ENCODE data around the gene N4BP2L2.
A peak's percentile ranks its signal among the peaks of the same experiment; 100 is the strongest.

The N4BP2L2 gene

DNA sequence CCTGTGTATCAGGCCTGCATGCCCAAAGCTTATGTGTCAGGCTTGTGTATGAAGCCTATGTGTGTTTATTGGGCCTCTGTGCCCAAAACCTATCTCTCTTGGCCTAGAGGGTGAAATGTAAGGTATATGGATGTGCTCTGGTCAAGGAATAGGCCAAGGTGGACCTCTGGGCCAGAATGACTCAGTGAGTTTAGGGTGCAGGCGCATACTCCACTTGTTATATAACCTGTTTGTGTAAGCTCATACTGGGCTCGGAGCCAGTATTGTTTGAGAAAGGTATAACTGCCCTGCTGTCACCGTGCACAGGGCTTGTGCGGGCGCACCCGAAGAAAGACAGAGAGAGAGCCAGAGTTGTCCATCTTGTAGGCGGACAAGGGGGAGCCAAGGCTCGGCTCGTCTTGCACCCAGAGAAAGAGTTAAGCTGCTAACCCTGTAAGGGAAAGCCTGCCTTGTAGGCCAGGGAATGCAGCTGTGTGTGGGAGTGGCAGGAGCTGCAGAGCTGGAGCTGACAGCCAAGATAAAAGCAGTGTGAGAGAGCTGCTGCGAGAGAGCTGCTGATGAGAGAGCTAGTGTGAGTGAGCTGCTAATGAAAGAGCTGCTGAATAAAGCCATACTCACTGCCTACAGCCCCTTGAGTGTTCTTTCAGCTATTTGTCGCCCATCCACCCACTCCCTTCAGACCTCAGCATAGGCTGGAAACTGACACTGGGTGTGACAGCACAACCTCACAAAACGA lies 67.2 kb downstream of the N4BP2L2 start:
- DNase-seq (ENCODE audit: low read depth in 1 of 2, low spot score in 1 of 2), result no peak

DNA sequence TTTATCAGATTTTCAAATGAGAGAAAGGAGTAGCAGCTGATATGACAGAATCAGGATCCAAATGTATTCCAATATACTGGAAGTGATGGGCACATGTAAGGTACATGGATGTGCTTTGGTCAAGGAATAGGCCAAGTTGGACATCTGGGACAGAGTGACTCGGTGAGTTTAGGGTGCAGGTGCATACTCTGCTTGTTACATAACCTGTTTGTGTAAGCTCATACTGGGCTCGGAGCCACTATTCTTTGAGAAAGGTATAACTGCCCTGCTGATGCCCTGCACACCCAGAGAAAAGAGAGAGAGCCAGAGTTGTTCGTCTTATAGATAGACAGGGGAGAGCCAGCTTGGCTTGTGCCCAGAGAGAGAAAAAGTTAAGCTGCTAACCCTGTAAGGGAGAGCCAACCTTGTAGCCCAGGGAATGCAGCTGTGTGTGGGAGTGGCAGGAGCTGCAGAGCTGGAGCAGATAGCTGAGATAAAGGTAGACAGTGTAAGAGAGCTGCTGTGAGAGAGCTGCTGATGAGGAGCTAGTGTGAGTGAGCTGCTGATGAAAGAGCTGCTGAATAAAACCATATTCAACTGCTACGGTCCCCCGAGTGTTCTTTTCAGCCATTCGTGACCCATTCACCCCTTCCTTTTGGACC lies 70.0 kb downstream of the N4BP2L2 start:
- DNase-seq (ENCODE audit: low read depth in 1 of 2, low spot score in 1 of 2), result no peak

DNA sequence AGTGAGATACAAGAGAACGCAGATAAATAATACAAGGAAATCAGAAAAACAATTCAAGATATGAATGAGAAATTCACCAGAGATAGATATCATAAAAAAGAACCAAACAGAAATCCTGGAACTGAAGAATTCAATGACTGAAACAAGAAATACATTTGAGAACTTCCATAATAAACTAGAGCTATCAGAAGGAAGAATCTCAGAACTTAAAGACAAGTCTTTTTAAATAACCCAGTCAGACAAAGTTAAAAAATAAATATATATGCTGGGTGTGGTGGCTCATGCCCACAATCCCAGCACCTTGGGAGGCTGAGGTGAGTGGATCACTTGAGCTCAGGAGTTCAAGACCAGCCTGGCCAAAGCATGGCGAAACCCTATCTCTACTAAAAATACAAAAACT lies 82.0 kb downstream of the N4BP2L2 start:
- DNase-seq (ENCODE audit: low read depth in 1 of 2, low spot score in 1 of 2), result no peak

DNA sequence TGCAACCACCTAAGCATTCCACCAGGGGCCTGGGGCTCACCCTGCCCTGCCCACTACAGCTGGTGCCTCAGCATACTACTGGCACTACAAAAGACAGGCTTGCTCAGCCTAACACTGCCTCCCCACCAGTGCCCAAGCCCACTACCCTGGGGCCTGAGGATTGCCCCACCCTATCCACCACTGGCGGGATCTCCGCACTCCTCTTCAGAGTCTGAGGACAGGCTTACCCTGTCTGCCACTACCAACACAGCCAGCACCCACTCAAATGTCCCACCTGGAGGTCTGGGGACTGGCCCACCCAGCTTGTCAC lies 83.0 kb downstream of the N4BP2L2 start:
- no peak for DNase-seq (ENCODE audit: low read depth in 1 of 2, low spot score in 1 of 2)

DNA sequence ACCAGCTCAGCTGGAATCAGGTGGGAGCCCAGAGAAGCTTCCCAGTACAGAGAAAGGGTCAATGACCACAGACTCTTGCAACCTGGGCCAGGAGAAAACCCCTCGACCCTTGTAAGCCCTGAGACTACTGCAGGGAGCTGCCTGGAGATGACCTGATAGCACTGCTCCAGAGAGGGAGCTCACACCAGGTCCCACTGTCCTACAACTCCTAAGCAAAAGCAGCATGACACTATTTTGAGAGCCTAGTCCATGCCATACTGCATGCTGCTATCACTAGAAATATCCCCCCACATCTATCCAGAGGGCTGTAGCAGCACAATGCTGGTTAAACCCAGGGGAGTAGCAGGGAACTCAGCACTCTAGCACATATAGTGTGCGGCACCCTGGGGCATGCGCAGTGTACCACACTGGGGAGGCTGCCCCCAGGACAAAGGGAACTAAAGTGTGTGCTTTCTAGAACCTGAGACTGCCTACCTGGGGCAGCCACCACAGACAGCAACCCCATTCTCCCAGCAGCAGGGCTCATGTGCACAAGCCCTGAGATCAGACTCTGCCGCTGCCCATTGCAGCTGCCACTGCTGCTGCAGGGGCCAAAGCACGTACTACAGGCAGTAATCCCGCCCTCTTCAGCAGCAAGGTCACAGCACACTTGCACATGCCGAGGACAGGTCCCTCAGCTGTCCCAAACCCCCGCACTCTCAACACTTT lies 83.6 kb downstream of the N4BP2L2 start:
- DNase-seq (ENCODE audit: low read depth in 1 of 2, low spot score in 1 of 2), result no peak

DNA sequence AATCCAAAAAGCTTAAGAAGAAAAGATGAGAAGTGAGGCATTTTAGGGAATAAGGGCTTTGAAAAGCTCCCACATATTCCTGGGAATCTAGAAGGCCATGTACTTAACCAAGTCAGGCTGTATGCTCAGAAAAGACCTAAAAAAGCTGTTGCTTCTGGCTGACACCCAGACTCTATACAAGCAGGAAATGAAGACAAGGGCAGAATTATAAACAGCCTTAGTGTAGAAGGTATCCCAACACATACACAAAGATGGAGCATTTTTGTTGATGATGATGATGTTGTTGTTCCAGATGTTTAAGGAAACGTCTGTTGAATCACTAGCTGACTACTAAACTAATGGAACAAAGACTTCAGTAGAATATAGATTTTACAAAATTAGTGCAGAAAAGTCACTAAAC lies 84.6 kb downstream of the N4BP2L2 start:
- no peak for DNase-seq (ENCODE audit: low read depth in 1 of 2, low spot score in 1 of 2)

DNA sequence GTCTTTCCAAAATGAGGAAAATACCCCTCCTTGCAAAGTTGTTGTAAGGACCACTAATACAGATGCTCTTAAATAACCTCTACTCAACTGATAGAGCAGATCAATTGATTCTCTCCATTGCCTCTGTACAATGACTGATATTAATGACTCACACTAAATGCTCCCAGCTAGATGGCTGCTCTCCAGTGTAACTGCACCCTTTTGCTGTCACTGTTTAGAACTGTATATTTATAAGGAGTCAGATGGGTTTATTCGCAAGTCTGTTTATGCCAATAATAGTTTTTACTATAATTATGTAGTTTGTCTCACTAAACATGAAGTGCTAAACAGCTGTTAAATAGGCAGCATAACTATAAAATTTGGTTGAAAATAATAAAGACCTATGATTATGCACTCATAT lies 89.6 kb downstream of the N4BP2L2 start:
- DNase-seq (ENCODE audit: low read depth in 1 of 2, low spot score in 1 of 2), result no peak

DNA sequence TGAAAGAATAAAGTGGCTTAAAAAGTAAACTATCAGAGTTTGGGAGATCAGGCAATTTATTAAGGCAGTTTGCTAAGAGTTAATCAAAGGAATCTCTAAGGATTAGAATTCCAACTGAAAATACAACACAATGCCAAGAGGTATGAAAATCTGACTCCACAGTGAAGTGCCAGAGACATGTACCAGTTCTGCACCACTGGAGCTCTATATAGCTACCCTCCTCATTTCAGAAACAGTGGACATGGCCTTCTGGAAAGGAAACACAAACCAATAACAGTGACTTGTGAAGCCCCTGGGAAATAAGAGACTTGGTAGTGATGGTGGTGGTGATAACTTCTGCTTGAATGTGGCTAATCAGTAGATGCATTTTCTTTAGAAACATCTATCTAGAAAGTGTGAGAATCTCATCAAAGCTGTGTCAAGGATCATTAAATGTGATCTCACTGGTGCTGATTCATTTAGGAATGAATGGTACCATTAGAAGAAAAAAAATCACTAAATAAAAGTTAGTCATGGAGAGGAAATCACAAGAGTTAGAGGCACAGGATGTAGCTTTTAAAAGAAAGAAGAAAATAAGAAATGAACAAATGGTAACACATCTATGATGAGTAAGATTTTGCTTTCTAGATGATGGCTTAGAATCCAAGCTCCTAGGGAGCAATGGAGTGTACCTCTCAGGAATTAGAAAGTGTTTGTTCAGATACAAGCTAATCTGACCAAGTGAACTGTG lies 90.5 kb downstream of the N4BP2L2 start:
- no peak for DNase-seq (ENCODE audit: low read depth in 1 of 2, low spot score in 1 of 2)

DNA sequence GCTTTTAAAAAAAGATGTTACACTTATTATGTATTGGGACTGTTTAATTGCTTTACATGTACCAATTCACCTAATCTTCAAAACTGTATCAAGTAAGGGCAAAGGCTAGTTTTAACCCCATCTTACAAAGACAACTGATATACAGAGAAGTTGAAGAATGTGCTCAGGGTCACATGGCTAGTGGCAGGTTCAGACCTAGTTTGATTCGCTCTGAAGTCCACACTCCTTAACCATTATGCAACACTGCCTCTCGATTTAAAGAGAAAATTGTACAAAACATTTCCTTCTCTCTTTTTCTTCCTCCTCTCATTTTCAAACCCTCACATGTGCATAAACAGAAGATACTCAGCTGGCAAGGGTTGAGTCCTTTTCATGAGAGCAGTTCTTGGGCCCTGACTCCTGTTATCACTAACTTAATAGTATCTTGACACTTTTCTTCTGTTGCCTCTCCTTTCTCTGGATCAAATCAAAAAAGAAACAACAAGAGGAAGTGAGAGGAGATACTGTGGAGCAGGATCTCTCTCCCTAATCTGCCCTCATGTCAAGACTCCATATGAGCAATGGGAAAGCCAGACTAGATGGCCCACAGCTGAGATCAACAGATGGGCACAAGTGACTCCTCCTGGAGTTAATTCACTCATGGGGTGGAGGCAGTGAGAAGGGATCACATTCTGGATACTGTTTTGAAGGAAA lies 91.7 kb downstream of the N4BP2L2 start:
- no peak for DNase-seq (ENCODE audit: low read depth in 1 of 2, low spot score in 1 of 2)

DNA sequence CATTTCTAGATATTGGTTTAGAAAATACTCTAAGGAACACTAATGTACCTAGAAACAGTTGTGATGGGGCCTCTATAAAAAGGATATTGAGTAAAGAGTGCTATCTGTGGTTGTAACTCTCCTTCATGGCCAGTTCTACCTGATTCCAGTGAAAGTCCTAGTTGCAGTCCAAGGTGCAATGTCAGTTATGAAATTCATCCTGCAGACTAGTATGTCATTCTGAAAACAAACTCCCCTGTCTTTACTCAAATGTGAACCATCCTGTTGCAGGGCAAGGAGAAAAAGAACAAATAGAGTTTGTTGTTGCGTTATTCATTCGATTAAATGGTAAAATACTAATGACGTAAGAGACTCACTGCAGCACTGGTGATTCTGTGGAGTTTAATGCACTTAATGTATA lies 92.4 kb downstream of the N4BP2L2 start:
- no peak for DNase-seq (ENCODE audit: low read depth in 1 of 2, low spot score in 1 of 2)

DNA sequence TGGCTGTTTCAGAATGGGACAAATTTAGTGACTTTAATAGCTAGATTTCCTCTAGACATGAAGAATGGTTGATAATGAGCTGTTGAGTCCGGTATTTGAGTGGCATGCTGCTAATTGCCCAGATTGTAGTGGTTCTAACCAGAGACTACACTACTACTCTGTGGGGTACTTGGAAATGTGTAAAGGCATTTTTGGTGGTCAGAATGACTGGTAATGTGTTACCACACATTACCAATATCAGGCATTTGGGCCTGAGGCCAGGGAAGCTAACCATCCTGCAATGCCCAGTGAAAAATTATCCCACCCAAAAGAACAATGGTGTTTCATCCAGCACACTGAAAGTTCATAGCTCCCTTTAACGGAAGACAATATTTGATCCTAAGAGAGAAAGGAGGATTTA lies 93.1 kb downstream of the N4BP2L2 start:
- no peak for DNase-seq (ENCODE audit: low read depth in 1 of 2, low spot score in 1 of 2)

DNA sequence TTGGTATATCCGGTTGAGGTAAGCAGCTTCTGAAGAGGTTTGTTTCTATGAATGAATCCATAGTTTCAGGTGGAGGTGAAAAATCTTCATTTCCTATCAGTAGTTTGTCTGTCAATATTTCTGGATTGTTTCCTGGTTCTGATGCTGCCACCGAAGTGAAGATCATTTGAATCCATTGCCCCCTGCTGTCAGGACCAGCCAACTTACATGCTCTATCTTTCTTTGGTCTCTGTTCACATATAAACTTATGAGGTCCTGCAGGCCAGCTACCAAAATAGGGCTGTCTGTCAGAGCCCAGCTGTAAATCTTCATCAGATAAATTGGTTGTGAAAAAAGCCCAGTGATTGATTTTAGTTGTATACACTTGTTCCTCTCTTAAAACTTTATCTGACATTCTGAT lies 95.5 kb downstream of the N4BP2L2 start:
- DNase-seq (ENCODE audit: low read depth in 1 of 2, low spot score in 1 of 2), result no peak

DNA sequence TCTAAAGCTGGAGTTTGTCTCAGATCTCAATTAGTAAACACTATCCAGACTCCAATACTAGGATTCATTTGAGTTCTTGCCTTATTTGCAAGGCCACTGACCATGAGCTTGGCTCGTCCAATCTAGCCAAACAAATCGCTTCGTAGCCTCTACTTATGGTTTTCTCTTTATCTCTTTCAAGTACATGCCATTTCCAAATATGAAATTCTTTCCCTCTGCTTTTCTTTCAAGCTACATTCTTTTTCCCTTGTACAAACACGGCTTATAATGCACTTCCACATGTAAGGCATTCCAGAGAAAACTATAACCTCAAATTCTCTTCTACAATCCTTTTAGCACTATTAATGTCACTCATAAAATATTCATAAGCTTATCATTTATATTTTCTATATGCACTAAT lies 99.7 kb downstream of the N4BP2L2 start:
- DNase-seq (ENCODE audit: low read depth in 1 of 2, low spot score in 1 of 2), result no peak

DNA sequence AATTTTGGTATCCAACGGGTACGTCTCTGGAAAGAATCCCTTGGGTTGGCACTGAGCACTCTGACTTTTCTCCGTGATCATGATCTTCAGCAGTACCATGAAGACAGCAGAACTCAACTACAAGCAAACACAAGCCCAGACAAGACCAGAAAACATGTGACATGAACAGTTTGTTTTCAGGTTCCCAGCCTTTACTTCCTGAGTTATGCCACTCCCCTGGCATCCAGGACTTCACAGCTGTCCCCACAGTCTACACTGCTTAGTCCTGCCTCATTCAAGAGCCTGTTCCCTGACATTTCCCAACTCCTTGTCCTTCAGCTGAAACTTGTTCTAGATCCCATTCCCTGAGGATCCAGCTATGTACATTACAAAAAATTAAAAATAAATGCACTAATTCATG lies 105.7 kb downstream of the N4BP2L2 start:
- DNase-seq (ENCODE audit: low read depth in 1 of 2, low spot score in 1 of 2), result no peak

DNA sequence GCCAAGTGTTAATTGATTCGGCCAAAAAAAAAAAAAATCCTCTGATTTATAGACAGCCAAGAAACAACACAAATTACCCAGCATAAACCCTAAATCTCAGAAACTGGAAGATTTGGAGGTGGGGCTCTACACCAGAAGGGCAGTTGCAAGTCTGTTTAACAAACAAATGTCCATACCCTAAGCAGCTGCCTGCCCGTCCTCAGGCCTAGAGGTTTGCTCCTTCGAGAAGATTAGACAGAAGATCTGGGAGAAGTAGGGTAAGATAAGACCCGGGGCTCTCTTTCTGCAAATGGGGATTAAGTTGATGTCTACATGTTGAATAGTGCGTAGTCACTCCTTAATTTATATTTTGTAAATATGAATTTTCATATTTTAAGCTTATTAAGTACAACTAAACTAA lies 107.2 kb downstream of the N4BP2L2 start:
- DNase-seq (ENCODE audit: low read depth in 1 of 2, low spot score in 1 of 2), result no peak

DNA sequence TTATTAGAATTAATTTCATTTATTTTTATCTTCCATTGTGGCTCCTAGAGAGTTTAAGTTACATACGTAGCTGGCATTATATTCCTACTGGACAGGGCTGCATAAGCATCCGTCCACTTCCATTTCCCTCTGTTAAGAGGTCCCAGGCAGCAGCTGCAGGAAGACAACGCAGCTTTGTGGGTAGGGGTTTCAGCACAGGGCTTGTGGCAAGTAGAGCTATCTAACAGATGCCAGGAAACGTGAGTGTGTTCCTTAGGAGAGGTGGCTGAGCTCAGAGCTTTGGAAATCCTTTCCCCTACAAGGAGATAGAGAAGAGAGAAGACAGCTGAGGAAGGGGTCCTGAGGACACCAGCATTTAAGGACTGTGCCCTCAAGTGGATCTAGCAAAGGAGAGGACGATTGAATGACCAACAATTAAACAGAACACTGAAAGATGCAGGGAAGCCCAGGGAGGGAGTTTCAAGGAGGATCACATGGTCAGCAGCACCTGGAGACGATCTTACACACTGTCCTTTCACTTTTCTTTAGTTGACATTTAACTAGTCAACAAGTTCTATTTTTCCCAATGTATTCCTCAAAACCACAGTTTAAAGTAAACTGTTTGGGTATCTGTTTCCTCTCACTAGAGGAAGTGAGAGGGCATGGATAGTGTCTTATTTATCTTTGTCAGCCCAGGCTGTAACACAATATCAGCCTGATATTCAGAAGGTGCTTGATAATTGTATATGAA lies 108.4 kb downstream of the N4BP2L2 start:
- DNase-seq (ENCODE audit: low read depth in 1 of 2, low spot score in 1 of 2), result no peak

DNA sequence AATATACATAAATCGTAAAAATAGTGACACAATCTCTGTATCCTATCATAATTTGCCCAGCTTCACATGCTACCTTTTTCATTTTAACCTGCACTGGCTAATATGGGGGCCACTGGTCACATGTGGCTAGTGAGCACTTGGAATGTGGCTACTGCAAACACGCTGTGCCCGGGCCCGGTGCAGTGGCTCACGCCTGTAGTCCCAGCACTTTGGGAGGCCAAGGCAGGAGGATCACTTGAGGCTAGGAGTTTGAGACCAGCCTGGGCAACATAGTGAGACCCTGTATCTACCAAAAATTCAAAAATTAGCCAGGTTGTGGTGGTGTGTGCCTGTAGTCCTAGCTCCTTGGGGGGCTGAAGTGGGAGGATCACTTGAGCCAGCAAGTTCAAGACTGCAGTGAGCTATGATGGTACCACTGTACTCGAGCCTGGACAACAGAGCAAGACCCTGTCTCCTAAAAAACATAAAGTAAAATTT lies 109.1 kb downstream of the N4BP2L2 start:
- DNase-seq (ENCODE audit: low read depth in 1 of 2, low spot score in 1 of 2), result no peak

DNA sequence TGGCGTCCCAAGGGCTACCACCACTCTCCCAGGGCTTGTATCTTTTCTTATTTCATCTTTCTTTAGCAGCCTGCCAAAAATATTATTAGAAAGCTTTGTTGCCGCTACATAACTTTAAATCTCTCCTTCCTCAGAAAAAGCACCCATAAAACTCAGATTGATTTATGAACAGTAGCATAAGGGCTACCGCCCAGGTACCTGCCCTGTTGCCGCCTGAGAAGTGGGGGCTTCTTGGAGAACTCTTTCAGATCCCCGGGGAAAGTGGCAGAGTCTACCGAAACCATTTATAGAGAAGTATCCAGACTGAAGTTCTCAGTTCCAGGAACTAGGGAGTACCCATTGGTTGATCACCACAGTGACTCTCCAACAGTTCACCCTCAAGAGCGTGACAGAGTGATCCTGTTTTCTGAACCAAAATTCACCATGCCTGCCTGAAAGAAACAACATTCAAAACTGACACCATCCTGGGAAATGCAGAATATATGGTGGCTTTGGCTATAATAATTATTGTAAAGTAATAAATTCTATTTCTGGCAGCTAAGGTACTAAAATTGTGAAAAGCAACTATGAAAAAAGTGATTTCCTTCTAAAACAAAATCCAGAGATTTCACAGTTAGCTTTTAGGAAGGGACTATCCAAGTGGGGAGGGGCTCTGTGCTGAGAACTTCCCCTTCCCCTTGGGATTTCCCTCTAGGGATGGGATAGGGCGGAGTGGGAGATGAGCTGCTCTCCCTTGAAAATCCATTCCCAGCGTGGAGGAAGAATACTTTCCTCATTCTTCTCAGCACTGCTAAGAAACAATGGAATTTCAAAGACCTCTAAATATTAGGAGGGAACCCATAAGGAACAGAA lies 109.8 kb downstream of the N4BP2L2 start:
- no peak for DNase-seq (ENCODE audit: low read depth in 1 of 2, low spot score in 1 of 2)

DNA sequence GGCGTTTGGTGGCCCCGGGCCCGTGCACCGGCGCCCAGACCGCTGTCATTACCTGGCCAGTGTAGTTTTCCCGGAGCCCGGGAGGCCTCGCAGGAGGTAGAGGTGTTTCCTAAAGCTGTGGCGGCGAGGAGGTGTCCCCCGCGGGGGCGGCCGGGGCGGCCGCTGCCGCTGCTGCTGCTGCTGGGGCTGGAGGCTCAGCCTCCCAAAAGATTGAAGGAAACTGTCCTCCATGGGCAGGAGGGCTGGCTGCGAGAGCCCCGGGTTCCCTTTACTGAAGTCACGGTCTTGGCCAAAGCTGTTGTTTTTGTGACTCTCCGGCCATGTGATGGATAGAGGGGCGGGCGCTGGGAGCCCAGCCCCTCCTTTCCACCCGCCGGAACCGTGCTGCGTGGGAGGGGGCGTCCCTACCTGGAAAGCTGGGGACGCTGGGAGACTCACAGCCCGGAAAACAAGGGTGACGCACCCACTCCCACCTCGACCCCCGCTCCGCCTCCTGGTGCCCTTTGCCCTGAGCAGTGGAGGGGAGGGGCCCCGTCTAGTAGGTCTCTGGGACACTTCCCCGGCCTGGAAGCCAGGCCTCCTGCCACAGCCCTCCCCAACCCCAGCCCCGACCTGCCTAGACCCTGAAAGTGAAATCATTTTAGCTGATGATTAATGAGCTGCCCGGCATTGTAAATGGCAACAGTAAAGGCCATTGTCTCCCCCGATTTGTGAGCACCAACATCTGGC lies 110.6 kb downstream of the N4BP2L2 start, which contains the start of gene N4BP2L1:
TSS of gene N4BP2L1 (minus strand) at position 279 of the 729 bp plus-strand sequence. CDS start at position 231, 48 bp downstream.
- DNase-seq (ENCODE audit: low read depth in 1 of 2, low spot score in 1 of 2), result peak; percentile 48 to 71

Measured in activated T-helper 1 cell treated with anti-CD3 and anti-CD28 coated beads, Interleukin-2, amount 50 U/mL, for 16 hours (primary cell).